BJ (cell line): ENCODE results near the gene DBF4B. TPM values are rescaled to one million over a fixed set of nuclear protein-coding genes. Genes with fewer than 3 reads are reported as not detected.
"Not testable (repeated sequence)": the region's sequence is repeated elsewhere in the genome, so short reads cannot be mapped to it uniquely, and the experiment has no call there.

ENCODE experiments used
- CTCF ChIA-PET: fragments of 350-600 bp; formaldehyde crosslinking; extraction: SDS; loops from one replicate; lab custom pipeline; 2021; ENCODE audit warnings: antibody characterized with exemption, inconsistent platforms; lab: Yijun Ruan, JAX
- POLR2A ChIA-PET: fragments of 300-600 bp; sonication (Branson Sonifier 250); formaldehyde crosslinking; extraction: SDS; loops from one replicate; lab custom pipeline; 2021; ENCODE audit warnings: antibody characterized with exemption; lab: Charles Lee
- DNase-seq: peaks from one replicate; pipeline ENCODE4 v3.0.0-alpha.2; 2011; ENCODE audit warnings: low read depth
- H3K27me3 ChIP-seq: 2 replicates; pipeline ENCODE4 v1.6.0; 2011; ENCODE audit warnings: low read length; ENCODE audit not compliant: control insufficient read depth, insufficient read depth
- H3K36me3 ChIP-seq: 2 replicates; pipeline ENCODE4 v1.5.1; 2011; ENCODE audit warnings: low read length; ENCODE audit not compliant: control insufficient read depth, insufficient read depth
- H3K4me3 ChIP-seq: 2 replicates; pipeline ENCODE4 v1.5.1; 2011; ENCODE audit warnings: low read depth, mild to moderate bottlenecking, control low read depth, low read length
- polyA plus RNA-seq: library from polyadenylated mRNA; depleted of rRNA; stranded (reverse); fragments of >200 nt; gene quantifications from 2 replicates; pipeline ENCODE4 v1.2.3, GENCODE V29; 2011
- TF ChIP-seq, protein P1 (sequence below): IDR thresholded peaks from 2 replicates; pipeline ENCODE4 v1.5.1; 2011; ENCODE audit warnings: low read depth, mild to moderate bottlenecking, control low read depth, inconsistent platforms, low read length, moderate library complexity; ENCODE audit not compliant: insufficient read depth

DBF4B gene
- polyA plus RNA-seq, 1 experiment = 9.9 TPM

DNA sequence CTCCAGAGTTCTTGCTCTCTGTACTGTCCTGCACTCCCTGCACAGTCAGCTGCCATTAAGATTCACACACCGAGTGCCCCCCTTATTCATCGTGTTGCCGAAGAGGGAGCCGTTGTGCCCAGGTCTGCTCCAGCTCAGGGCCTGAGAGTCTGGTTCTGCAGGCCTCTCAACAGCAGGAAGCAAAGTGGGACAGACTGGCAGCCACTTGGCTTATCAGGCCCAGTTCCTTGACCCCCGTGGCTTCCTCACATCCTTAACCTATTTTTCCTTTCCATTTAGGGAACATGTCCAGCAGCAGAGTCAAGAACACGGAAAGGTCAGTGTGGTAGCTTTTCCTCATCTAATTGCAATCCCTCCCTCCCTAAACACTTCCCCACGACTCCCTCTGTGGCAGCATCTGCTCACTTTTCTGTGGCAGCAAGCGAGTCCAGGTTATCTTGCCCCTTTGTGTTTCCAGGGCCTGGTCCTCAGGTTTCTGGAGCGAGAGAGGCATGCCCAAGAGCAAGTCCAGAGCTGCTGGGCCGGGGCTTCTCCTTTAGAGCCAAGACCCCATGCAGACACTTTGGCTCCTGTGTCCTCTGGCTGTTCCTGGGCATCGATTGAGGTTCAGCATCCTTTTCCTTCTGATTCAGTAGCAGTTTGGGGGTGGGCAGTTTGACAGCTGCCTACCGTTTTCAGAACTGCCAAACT lies 28.2 kb downstream of the DBF4B start:
- CTCF ChIA-PET = interaction anchor here (1.4 kb wide), 1 partner anchor 43 kb away, joined by 3 read pairs; no protein-coding TSS in a partner anchor
- TF ChIP-seq, protein P1, sequence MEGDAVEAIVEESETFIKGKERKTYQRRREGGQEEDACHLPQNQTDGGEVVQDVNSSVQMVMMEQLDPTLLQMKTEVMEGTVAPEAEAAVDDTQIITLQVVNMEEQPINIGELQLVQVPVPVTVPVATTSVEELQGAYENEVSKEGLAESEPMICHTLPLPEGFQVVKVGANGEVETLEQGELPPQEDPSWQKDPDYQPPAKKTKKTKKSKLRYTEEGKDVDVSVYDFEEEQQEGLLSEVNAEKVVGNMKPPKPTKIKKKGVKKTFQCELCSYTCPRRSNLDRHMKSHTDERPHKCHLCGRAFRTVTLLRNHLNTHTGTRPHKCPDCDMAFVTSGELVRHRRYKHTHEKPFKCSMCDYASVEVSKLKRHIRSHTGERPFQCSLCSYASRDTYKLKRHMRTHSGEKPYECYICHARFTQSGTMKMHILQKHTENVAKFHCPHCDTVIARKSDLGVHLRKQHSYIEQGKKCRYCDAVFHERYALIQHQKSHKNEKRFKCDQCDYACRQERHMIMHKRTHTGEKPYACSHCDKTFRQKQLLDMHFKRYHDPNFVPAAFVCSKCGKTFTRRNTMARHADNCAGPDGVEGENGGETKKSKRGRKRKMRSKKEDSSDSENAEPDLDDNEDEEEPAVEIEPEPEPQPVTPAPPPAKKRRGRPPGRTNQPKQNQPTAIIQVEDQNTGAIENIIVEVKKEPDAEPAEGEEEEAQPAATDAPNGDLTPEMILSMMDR = no peak
- H3K27me3 ChIP-seq = no peaks in the 10 kb centered on the region
- no peak for DNase-seq
- no peak overlapping the region for H3K4me3 ChIP-seq
- H3K36me3 ChIP-seq = peaks cover 3% of the 10 kb centered on the region; the same call in 1 of the 2 replicates
- POLR2A ChIA-PET = no interaction called here

DNA sequence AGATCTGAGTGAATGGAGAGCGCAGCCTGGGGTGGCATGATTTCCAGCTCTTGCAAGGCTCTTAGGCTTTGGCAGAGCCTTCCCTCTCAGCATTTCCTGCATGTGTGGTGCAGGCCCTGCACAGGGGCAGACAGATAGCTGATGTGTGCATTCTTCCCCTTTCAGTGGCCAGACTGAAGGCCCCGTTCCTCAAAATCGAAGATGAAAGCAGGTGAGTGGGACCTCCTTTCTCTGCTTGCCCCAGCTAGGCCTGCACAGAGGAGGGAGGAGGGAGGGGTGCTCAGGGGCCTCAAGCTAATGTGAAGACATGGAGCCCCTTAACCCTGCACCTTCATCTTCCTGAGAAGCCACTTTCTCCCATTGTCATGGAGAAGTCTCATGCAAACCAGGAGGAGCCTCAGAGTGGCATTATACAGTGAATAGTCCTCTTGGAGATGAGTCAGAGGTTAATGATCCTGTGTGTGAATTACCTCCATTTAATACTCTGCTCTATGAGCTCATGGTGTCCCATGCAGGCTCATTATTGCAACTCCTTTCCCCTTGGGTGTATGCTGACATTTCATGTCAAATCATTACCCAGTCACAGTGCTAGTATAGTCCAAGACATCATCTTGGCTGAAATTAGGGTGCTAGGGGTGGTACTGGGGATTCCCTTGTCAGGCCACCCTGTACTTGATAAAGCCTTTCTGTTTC lies 29.9 kb downstream of the DBF4B start:
- H3K4me3 ChIP-seq = no peak overlapping the region

DNA sequence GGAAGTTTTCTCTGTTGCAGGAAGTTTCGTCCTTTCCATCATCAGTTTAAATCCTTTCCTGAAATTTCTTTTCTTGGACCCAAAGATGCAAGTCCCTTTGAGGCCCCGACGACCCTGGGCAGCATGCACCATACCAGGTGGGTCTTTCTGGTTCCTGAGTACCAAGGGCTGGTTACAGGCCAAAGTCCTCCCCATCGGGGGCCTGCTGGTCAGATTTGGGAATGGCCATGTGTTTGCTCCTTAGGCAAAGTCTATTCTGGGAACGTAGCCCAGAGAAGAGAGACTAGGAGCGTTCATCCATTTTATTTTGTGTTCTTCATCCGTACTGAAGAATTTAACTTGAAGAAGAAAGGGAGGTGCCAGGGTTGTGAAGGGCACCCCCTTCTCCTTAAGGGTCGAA lies 32.9 kb downstream of the DBF4B start:
- TF ChIP-seq, protein P1 = no peak
- Histone ChIP-seq H3K27me3 (no peaks in the 10 kb centered on the region), H3K36me3 (peaks cover 2% of the 10 kb centered on the region; the same call in 1 of the 2 replicates), H3K4me3 (no peak overlapping the region)
- POLR2A ChIA-PET = no interaction called here
- DNase-seq = no peak
- CTCF ChIA-PET = no interaction called here

More for the DNA sequence above, 29.9 kb downstream of the DBF4B start:
- Histone ChIP-seq H3K27me3 (no peaks in the 10 kb centered on the region), H3K36me3 (peaks cover 3% of the 10 kb centered on the region; the same call in 1 of the 2 replicates)
- ChIA-PET CTCF (interaction anchor here (1.1 to 1.2 kb wide), 2 partner anchors 14 to 19 kb away, joined by 3 to 4 read pairs; no protein-coding TSS in a partner anchor), POLR2A (no interaction called here)
- no peak for DNase-seq
- TF ChIP-seq, protein P1 = no peak

DNA sequence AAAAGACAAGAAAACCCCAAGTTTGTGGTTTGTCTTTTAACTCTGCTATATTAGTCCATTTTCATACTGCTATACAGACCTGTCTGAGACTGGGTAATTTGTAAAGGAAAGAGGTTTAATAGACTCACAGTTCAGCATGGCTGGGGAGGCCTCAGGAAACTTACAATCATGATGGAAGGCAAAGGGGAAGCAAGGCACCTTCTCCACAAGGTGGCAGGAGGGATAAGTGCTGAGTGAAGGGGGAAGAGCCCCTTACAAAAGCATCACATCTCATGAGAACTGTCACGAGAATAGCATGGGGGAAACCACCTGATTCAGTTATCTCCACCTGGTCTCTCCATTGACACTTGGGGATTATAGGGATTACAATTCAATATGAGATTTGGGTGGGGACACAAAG lies 36.8 kb downstream of the DBF4B start:
- ChIA-PET CTCF (interaction anchor here (1.4 kb wide), 1 partner anchor 30 kb away, joined by 3 read pairs; no protein-coding TSS in a partner anchor), POLR2A (no interaction called here)
- TF ChIP-seq, protein P1 = no peak
- DNase-seq = no peak
- Histone ChIP-seq H3K4me3 (no peak overlapping the region), H3K27me3 (no peaks in the 10 kb centered on the region), H3K36me3 (peaks cover 1% of the 10 kb centered on the region; the same call in 1 of the 2 replicates)

DNA sequence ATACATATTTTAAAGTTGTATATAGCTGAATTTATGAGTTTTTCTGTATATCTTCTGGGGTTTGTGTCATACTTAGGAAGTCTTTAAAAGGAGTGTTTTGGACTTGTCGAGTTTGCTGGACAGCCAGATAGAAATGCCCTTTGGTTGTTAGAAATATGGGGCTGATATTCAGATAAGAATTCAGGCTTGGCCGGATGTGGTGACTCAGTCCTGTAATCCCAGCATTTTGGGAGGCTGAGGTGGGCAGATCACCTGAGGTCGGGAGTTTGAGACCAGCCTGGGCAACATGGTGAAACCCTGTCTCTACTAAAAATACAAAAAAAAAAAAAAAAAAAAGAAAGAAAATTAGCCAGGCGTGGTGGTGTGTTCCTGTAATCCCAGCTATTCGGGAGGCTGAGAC lies 37.3 kb downstream of the DBF4B start:
- DNase-seq, H3K36me3 ChIP-seq, H3K27me3 ChIP-seq, H3K4me3 ChIP-seq, POLR2A ChIA-PET: not testable (repeated sequence)
- CTCF ChIA-PET = interaction anchor here (1.4 kb wide), 1 partner anchor 30 kb away, joined by 3 read pairs; no protein-coding TSS in a partner anchor
